HG03159 (cell line): ENCODE data around the gene FLOT1.
A peak's percentile ranks its signal among the peaks of the same experiment; 100 is the strongest.
"Not testable (repeated sequence)": the region's sequence is repeated elsewhere in the genome, so short reads cannot be mapped to it uniquely, and the experiment has no call there.

Experiments used
- ATAC-seq: cut with Tn5 transposase; IDR thresholded peaks from one replicate; pipeline ENCODE4 v1.9.1; 2021; ENCODE audit warnings: mild to moderate bottlenecking, moderate library complexity; ENCODE audit not compliant: unreplicated experiment

The FLOT1 gene

GRCh38 chr6:30767158-30767943, 24.9 kb upstream of the FLOT1 start:
- peak; percentile 62 for ATAC-seq

GRCh38 chr6:30766461-30767157, 24.1 kb upstream of the FLOT1 start:
- ATAC-seq: no peak

- not testable (repeated sequence) for ATAC-seq
Measured at GRCh38 chr6:30765495-30765894, 23.0 kb upstream of the FLOT1 start.

GRCh38 chr6:30764490-30765043, 22.1 kb upstream of the FLOT1 start:
- ATAC-seq: not testable (repeated sequence)

- ATAC-seq: no peak
Measured at GRCh38 chr6:30763618-30764489, 21.4 kb upstream of the FLOT1 start.

GRCh38 chr6:30763155-30763617, 20.7 kb upstream of the FLOT1 start:
- no peak for ATAC-seq

- ATAC-seq: no peak
Measured at GRCh38 chr6:30761791-30762429, 19.4 kb upstream of the FLOT1 start.

DNA sequence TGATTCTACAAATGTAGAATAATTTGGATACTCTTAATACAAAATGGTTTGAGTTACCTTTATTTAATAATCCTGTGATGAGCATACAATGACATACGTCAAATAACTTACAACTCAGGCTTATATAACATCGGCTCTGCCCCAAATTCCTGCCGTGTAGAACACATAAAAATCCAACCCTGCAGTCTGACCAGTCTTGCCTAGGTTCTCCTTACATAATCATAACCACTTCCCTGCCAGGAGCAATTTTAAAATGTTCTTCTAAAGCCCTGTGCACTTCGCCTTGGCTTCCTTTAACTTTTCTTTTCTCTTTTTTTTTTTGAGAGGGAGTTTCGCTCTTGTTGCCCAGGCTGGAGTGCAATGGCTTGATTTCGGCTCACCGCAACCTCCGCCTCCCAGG, 18.1 kb upstream of the FLOT1 start:
- ATAC-seq: no peak

DNA sequence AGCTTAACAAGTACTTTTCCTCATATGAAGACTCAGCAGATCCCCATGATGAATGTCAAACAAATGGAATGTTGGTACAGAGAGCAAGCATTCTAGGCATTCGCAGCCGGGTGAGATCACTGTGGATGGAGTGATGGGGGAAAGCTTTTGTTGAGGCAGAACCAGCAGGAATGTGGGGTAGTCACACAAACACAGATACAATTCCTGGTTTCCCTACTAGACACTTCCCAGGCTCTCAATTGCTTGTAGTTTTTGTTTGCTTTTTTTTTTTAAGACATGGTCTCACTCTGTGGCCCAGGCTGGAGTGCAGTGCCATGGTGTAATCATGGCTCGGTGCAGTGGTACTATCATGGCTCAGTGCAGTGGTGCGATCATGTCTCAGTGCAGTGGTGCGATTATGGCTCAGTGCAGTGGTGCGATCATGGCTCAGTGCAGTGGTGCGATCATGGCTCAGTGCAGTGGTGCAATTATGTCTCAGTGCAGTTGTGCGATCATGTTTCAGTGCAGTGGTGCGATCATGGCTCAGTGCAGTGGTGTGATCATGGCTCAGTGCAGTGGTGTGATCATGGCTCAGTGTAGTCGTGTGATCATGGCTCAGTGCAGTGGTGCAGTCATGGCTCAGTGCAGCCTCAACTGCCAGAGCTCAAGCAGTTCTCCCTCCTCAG, 17.2 kb upstream of the FLOT1 start:
- no peak for ATAC-seq

GRCh38 chr6:30757261-30757904, 14.9 kb upstream of the FLOT1 start:
- ATAC-seq: no peak

DNA sequence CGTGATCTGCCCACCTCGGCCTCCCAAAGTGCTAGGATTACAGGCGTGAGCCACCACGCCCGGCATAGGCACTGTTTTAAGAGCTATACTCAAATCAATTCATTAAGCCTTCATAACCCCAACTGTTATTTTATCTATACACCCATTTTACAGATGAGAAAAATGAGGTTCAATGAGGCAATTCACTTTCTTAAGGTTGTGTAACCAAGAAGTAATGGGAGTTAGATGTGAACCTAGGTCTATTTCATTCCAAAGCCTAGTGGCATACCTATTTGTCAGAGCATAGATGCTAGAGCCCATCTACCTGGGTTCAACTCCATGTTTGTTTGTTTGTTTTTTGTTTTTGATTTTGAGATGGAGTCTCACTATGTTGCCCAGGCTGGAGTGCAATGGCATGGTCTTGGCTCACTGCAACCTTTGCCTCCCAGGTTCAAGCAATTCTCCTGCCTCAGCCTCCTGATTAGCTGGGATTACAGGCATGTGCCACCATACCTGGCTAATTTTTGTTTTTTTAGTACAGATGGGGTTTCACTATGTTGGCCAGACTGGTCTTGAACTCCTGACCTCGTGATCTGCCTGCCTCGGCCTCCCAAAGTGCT, 14.0 kb upstream of the FLOT1 start:
- ATAC-seq: not testable (repeated sequence)

DNA sequence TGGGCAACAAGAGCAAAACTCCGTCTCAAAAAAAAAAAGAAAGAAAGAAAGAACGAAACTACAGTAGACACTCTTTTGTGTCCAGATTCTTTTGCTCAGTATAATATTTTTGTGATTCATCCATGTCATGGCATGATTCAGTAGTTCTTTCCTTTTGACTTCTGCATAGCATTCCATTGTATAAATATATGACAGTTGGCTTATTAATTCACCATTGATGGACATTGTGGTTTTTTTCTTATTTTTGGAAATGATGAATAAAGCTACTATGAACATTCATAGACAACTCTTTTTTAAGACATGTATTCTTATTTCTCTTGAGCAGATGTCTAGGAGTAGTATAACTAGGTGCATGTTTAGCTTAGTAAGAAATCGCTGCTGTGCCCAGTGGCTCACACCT, 12.1 kb upstream of the FLOT1 start:
- ATAC-seq: no peak

DNA sequence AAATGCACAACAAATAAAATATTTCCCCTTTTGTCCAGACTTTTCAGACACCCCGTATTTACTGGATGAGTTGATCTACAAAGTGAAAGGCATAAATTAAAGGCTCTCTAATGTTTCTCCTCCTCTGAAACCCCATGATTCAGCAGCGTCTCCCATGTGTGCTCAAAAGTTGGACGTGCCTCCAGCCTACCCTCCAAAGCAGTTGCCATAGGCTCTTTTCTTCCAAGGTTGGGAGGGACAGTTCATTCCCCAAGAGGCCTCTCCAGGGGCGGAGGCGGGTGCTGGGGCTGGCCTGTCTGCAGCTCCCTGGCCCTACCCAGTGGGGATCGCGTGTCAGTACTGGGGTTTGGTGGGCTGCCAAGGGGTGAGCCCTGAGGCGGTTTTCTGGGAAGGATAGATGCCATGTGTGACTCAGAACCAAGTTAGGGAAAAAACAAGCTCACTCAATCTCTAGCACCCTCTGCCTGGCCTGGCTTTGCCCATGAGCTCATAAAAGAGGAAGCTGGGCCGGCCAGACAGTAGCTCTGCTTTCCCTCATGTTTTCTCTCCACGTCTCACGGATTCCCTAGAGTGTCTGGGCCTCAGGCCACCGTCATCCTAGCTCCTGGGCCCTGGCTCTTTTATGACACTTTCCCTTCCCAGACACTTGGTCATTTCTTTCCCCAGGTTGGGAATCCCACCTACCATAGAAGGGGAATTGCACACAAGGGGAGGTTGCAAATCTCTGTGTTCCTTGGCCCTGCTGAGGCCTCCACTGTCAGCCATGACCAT, 9.9 kb upstream of the FLOT1 start:
- ATAC-seq: no peak

GRCh38 chr6:30750379-30750668, 7.8 kb upstream of the FLOT1 start:
- no peak for ATAC-seq

- ATAC-seq: no peak
Measured at GRCh38 chr6:30749554-30750378, 7.3 kb upstream of the FLOT1 start.

- no peak for ATAC-seq
Measured at GRCh38 chr6:30748851-30749540, 6.5 kb upstream of the FLOT1 start.
